T1000 (cell line): ENCODE measurements around the gene DHRS9.
"Not testable (repeated sequence)": the region's sequence is repeated elsewhere in the genome, so short reads cannot be mapped to it uniquely, and the experiment has no call there.

Experiments used
- DNase-seq: peaks from one replicate; lab custom pipeline; 2025; ENCODE audit warnings: mixed read lengths; lab: John Stamatoyannopoulos, UW

The DHRS9 gene

GRCh38 chr2:169136428-169136827 lies 67.1 kb downstream of the DHRS9 start:
- not testable (repeated sequence) for DNase-seq

DNA sequence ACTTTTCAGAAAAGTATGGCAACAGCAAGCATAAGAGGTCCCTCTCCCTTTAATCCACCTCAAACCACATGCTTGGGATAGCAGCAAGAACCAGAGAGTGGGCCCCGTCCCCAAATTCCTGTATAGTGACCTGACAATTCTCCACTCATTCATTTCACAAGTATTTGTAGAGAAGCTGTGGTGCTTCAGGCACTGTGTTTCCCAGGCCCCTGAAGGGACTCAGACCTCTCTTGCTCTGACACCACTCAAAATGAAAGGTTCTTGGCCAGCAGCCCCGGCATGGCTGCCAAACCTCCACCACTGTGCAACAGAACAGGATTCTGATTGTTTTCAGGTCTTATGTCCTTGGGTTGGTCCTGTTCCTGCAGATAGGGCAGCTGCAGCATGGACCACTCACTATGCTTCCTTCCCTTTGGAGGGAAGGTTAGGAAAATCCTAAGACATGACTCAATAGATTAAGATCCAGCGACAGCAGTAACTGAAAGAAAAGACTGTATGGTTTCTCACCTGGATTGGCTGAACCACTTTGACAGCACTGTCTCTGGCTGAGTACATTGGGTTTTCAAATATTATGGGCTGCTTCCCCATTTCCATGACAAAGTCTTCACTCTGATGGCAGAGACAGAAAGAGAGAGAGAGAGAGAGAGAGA lies 67.6 kb downstream of the DHRS9 start:
- no peak for DNase-seq

GRCh38 chr2:169137924-169138323 lies 68.6 kb downstream of the DHRS9 start:
- no peak for DNase-seq

- no peak for DNase-seq
These were observed 69.8 kb downstream of the DHRS9 start for GRCh38 chr2:169139145-169139544.

DNA sequence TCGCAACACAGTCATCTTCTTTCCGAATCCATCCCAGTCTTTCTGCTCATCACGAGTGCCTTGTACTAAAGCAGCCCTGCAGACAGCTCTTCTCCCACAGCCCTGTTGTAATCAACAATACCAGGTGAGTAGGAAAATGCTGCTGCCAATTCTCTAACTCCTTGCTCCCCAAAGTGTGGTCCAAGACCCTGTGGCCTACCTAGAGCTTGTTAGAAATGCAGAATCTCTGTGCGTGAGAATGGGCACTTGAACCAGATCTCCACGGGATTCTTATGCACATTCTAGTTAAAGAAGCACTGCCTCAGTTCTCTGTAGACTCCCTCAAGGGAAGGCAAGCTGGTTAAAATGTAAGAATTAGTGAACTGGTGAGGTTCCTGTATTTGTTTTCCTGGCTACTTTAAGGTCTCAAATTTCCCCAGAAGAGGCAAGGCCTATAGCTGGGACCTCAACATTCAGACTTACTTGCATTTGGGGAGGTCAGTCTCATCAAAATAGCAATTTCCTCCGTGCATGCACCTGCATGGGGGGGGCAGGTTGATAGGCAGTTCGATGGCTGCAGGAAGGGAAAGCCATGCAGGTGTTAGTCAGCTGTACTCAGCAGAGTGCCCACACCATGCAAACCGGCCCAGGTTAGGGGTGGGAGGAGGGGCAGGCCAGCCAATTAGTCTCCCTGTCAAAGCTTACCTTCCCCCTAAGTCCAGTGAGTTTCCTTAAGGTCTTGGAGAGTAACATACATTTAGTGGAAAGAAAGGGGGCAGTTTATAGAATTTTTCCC lies 70.8 kb downstream of the DHRS9 start:
- no peak for DNase-seq

- DNase-seq: peak; percentile 33
These were observed 72.5 kb downstream of the DHRS9 start for GRCh38 chr2:169141713-169142352.

DNA sequence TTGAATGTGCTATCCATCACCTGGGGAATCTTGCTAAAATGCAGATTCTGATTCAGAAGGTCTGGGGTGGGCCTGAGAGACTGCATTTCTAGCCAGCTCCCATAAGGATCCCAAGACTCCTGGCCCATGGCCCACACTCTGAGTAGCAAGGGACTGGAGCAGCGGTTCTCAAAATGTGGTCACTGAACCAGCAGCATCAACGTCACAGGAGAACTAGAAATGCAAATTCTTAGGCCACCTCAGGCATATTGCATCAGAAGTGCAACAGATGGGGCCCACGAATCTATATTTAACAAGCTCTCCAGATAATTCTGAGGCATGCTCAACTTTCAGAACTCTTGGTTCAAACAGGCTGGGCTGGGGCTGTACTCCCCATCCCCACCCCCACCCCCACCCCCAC lies 74.6 kb downstream of the DHRS9 start:
- DNase-seq: no peak
